ENCODE measurements around the gene CARD11.

CARD11 gene

DNA sequence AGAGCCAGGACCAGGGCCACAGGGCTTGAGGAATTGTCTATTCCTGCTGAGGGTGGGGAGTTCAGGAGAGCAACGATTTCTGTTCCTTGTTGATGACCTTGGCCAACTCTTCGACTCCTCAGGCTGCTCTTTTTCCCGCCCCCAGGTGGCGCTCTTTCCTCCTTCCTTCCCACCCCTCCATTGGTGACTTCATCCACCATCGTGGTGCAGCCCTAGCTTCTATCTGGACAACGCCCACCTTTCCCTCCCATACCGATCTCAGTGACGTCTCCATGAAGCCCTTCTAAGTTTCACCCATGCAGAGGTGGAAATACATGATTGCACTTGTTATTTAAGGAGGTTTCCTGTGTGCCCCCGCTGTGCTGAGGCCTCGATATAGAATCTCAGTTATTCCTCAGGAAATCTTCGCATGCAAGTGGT lies 22.1 kb upstream of the CARD11 start:
- Histone ChIP-seq H3K27me3 (ENCODE audit: insufficient read depth, low read length, poor library complexity, severe bottlenecking) (no peaks in the 10 kb centered on the region), H4K20me1 (ENCODE audit: insufficient read depth, low read length, poor library complexity, severe bottlenecking) (no peaks in the 10 kb centered on the region), H3K4me3 (ENCODE audit: low read length, poor library complexity, severe bottlenecking) (no peak overlapping the region), H3K9ac (ENCODE audit: low read depth, low read length, poor library complexity, severe bottlenecking) (peak overlapping the region; percentile 24), H3K79me2 (ENCODE audit: insufficient read depth, low read length) (no peaks in the 10 kb centered on the region), H3K36me3 (ENCODE audit: insufficient read depth, low read length) (no peaks in the 10 kb centered on the region), H3K4me1 (ENCODE audit: insufficient read depth, low read length, poor library complexity, severe bottlenecking) (peaks cover 52% of the 10 kb centered on the region), H3K4me2 (ENCODE audit: low read depth, low read length, poor library complexity, severe bottlenecking) (no peak overlapping the region), H2AFZ (ENCODE audit: low read length) (peak overlapping the region; percentile 72), H3F3A (ENCODE audit: low read depth) (no peaks in the 10 kb centered on the region), H3K9me2 (replicated peaks; ENCODE audit: low read depth, low read length) (no peaks in the 10 kb centered on the region), H3K9me3 (ENCODE audit: insufficient read depth, low read depth, low read length) (0 out of 2 replicates have a peak, but pooled peaks cover 2% of the 10 kb centered on the region)
- TF ChIP-seq, protein P1, sequence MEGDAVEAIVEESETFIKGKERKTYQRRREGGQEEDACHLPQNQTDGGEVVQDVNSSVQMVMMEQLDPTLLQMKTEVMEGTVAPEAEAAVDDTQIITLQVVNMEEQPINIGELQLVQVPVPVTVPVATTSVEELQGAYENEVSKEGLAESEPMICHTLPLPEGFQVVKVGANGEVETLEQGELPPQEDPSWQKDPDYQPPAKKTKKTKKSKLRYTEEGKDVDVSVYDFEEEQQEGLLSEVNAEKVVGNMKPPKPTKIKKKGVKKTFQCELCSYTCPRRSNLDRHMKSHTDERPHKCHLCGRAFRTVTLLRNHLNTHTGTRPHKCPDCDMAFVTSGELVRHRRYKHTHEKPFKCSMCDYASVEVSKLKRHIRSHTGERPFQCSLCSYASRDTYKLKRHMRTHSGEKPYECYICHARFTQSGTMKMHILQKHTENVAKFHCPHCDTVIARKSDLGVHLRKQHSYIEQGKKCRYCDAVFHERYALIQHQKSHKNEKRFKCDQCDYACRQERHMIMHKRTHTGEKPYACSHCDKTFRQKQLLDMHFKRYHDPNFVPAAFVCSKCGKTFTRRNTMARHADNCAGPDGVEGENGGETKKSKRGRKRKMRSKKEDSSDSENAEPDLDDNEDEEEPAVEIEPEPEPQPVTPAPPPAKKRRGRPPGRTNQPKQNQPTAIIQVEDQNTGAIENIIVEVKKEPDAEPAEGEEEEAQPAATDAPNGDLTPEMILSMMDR (conservative IDR thresholded peaks at IDR 0.05; ENCODE audit: low read length): peak; percentile 89
- TF ChIP-seq EZH2phosphoT487 (IDR thresholded peaks at IDR 0.05; ENCODE audit: borderline replicate concordance): no peak

DNA sequence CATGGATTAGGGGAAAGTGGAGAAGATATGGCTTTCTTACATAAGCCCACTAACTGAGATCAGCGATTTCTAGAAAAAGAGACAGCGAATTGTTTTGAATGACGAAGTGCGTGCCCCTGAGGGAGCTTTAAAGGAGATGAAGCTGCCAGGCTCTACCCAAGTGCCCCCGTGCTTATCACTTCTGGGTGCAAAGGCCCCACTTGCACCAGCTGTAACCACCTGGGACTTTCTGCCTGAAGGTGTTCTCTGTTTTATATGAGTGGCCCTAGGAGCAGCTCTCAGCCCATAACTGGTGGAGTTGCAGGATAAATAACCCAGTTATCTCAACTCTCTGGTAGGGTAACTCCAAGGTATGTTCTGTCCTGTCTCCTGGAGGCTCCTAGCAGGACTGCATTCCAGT lies 20.4 kb upstream of the CARD11 start:
- Histone ChIP-seq H3K27me3 (ENCODE audit: insufficient read depth, low read length, poor library complexity, severe bottlenecking) (no peaks in the 10 kb centered on the region), H2AFZ (ENCODE audit: low read length) (no peak overlapping the region), H3K79me2 (ENCODE audit: insufficient read depth, low read length) (no peaks in the 10 kb centered on the region), H3K9me3 (ENCODE audit: insufficient read depth, low read depth, low read length) (no peaks in the 10 kb centered on the region), H3K9me2 (replicated peaks; ENCODE audit: low read depth, low read length) (no peaks in the 10 kb centered on the region), H3K36me3 (ENCODE audit: insufficient read depth, low read length) (no peaks in the 10 kb centered on the region), H3F3A (ENCODE audit: low read depth) (no peaks in the 10 kb centered on the region), H3K9ac (ENCODE audit: low read depth, low read length, poor library complexity, severe bottlenecking) (no peak overlapping the region), H3K4me1 (ENCODE audit: insufficient read depth, low read length, poor library complexity, severe bottlenecking) (peaks cover 37% of the 10 kb centered on the region), H3K4me3 (ENCODE audit: low read length, poor library complexity, severe bottlenecking) (no peak overlapping the region), H3K4me2 (ENCODE audit: low read depth, low read length, poor library complexity, severe bottlenecking) (no peak overlapping the region), H4K20me1 (ENCODE audit: insufficient read depth, low read length, poor library complexity, severe bottlenecking) (no peaks in the 10 kb centered on the region)
- TF ChIP-seq EZH2phosphoT487 (IDR thresholded peaks at IDR 0.05; ENCODE audit: borderline replicate concordance): no peak
- TF ChIP-seq, protein P1 (conservative IDR thresholded peaks at IDR 0.05; ENCODE audit: low read length): no peak

DNA sequence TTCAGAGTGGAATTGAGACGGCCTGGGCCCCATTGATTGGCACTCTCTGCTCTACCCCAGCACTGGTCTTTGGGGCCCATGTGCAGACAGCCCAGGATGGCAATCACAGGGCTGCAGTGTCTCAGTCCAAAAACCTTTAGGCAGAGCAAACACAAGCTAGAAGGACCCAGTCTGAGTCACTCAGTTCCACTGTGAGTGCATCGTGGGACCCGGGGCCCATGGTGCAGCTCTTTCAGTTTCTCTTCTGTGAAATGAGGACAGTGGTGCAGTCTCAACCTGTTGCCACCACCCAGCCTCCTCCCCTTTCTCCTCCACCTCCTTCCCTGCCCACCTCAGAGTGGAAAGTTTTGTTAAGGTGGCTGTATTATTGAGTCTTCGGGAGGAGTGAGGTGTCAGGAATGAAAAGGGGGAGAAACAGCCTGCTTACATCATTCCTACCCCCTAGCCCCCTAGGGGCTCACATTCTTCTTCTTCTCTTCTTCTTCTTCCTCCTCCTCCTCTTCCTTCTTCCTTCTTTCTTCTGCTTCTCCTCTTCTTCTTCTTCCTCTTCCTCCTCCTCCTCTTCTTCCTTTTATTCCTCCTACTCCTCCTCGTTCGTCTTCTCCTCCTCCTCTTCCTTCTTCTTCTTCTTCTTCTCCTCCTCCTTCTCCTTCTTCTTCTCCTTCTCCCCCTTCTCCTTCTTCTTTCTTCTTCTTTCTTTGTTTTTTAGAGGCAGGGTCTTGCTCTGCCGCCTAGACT lies 19.5 kb upstream of the CARD11 start:
- no peak overlapping the region for H3K4me3 ChIP-seq (ENCODE audit: low read length, poor library complexity, severe bottlenecking)

More for the DNA sequence above, 19.5 kb upstream of the CARD11 start:
- H3K4me2 ChIP-seq (ENCODE audit: low read depth, low read length, poor library complexity, severe bottlenecking): no peak overlapping the region
- no peaks in the 10 kb centered on the region for H4K20me1 ChIP-seq (ENCODE audit: insufficient read depth, low read length, poor library complexity, severe bottlenecking)
- no peaks in the 10 kb centered on the region for H3F3A ChIP-seq (ENCODE audit: low read depth)
- no peaks in the 10 kb centered on the region for H3K27me3 ChIP-seq (ENCODE audit: insufficient read depth, low read length, poor library complexity, severe bottlenecking)
- no peaks in the 10 kb centered on the region for H3K79me2 ChIP-seq (ENCODE audit: insufficient read depth, low read length)
- H3K9me2 ChIP-seq (replicated peaks; ENCODE audit: low read depth, low read length): no peaks in the 10 kb centered on the region
- H2AFZ ChIP-seq (ENCODE audit: low read length): peak overlapping the region; percentile 68
- TF ChIP-seq EZH2phosphoT487 (IDR thresholded peaks at IDR 0.05; ENCODE audit: borderline replicate concordance): no peak
- TF ChIP-seq, protein P1 (conservative IDR thresholded peaks at IDR 0.05; ENCODE audit: low read length): no peak
- H3K9ac ChIP-seq (ENCODE audit: low read depth, low read length, poor library complexity, severe bottlenecking): no peak overlapping the region
- no peaks in the 10 kb centered on the region for H3K36me3 ChIP-seq (ENCODE audit: insufficient read depth, low read length)
- H3K4me1 ChIP-seq (ENCODE audit: insufficient read depth, low read length, poor library complexity, severe bottlenecking): peaks cover 28% of the 10 kb centered on the region
- no peaks in the 10 kb centered on the region for H3K9me3 ChIP-seq (ENCODE audit: insufficient read depth, low read depth, low read length)
